ENCODE data around the gene CRMP1. TPM values are rescaled to one million over a fixed set of nuclear protein-coding genes. Genes with fewer than 3 reads are reported as not detected.

The CRMP1 gene
- total RNA-seq, 1 experiment from 2014 or later, result 87.0 TPM

- H3K9me3 ChIP-seq (replicated peaks), result no peaks in the 10 kb centered on the region
- H3K27ac ChIP-seq, result no peak overlapping the region
- no peaks in the 10 kb centered on the region for H3K4me1 ChIP-seq
- no peaks in the 10 kb centered on the region for H3K36me3 ChIP-seq
- DNase-seq, result no peak
- peaks cover 1% of the 10 kb centered on the region; the same call in 1 of the 2 replicates for H3K27me3 ChIP-seq
- H3K4me3 ChIP-seq, result no peak overlapping the region
These were observed 13.3 kb upstream of the CRMP1 start for GRCh38 chr4:5906191-5906590.

- H3K4me1 ChIP-seq, result no peaks in the 10 kb centered on the region
- no peak overlapping the region for H3K27ac ChIP-seq
- H3K9me3 ChIP-seq (replicated peaks), result no peaks in the 10 kb centered on the region
- H3K4me3 ChIP-seq, result no peak overlapping the region
- DNase-seq, result no peak
- peaks cover 4% of the 10 kb centered on the region for H3K27me3 ChIP-seq
- H3K36me3 ChIP-seq, result no peaks in the 10 kb centered on the region
These were observed 12.8 kb upstream of the CRMP1 start for GRCh38 chr4:5905714-5906113.

- H3K9me3 ChIP-seq (replicated peaks), result peaks cover 8% of the 10 kb centered on the region; the same call in 1 of the 2 replicates
- DNase-seq, result no peak
- H3K27ac ChIP-seq, result no peak overlapping the region
- H3K36me3 ChIP-seq, result no peaks in the 10 kb centered on the region
- H3K4me1 ChIP-seq, result no peaks in the 10 kb centered on the region
- H3K27me3 ChIP-seq, result peaks cover 20% of the 10 kb centered on the region
- no peak overlapping the region for H3K4me3 ChIP-seq
These were observed 8.0 kb upstream of the CRMP1 start for GRCh38 chr4:5900844-5901243.

- H3K27me3 ChIP-seq, result peaks cover 20% of the 10 kb centered on the region
- no peak overlapping the region for H3K4me3 ChIP-seq
- peaks cover 8% of the 10 kb centered on the region; the same call in 1 of the 2 replicates for H3K9me3 ChIP-seq (replicated peaks)
- H3K27ac ChIP-seq, result no peak overlapping the region
- H3K36me3 ChIP-seq, result no peaks in the 10 kb centered on the region
- DNase-seq, result no peak
- H3K4me1 ChIP-seq, result no peaks in the 10 kb centered on the region
These were observed 7.0 kb upstream of the CRMP1 start for GRCh38 chr4:5899881-5900280.

- Histone ChIP-seq H3K27me3 (peaks cover 20% of the 10 kb centered on the region), H3K27ac (no peak overlapping the region), H3K4me1 (peaks cover 5% of the 10 kb centered on the region), H3K36me3 (no peaks in the 10 kb centered on the region), H3K4me3 (no peak overlapping the region), H3K9me3 (replicated peaks) (peaks cover 8% of the 10 kb centered on the region; the same call in 1 of the 2 replicates)
- DNase-seq, result no peak
These were observed 6.5 kb upstream of the CRMP1 start for GRCh38 chr4:5899396-5899795.

- Histone ChIP-seq H3K4me3 (no peak overlapping the region), H3K27me3 (peaks cover 20% of the 10 kb centered on the region), H3K27ac (no peak overlapping the region), H3K4me1 (peaks cover 14% of the 10 kb centered on the region), H3K36me3 (no peaks in the 10 kb centered on the region), H3K9me3 (replicated peaks) (peaks cover 8% of the 10 kb centered on the region; the same call in 1 of the 2 replicates)
- no peak for DNase-seq
These were observed 4.8 kb upstream of the CRMP1 start for GRCh38 chr4:5897674-5898073.

- Histone ChIP-seq H3K27ac (no peak overlapping the region), H3K4me1 (peaks cover 18% of the 10 kb centered on the region), H3K4me3 (no peak overlapping the region), H3K36me3 (no peaks in the 10 kb centered on the region), H3K27me3 (peaks cover 12% of the 10 kb centered on the region), H3K9me3 (replicated peaks) (peaks cover 8% of the 10 kb centered on the region; the same call in 1 of the 2 replicates)
- no peak for DNase-seq
These were observed 2.4 kb upstream of the CRMP1 start for GRCh38 chr4:5895287-5895686.

- H3K36me3 ChIP-seq, result no peaks in the 10 kb centered on the region
- H3K4me3 ChIP-seq, result no peak overlapping the region
- H3K9me3 ChIP-seq (replicated peaks), result peaks cover 8% of the 10 kb centered on the region; the same call in 1 of the 2 replicates
- peak; percentile 41 to 44 for DNase-seq
- H3K4me1 ChIP-seq, result peaks cover 23% of the 10 kb centered on the region
- peaks cover 5% of the 10 kb centered on the region; the same call in 1 of the 2 replicates for H3K27me3 ChIP-seq
- H3K27ac ChIP-seq, result no peak overlapping the region
These were observed 1.4 kb upstream of the CRMP1 start for GRCh38 chr4:5894266-5894665.

GRCh38 chr4:5893591-5893990 lies 705 bp upstream of the CRMP1 start:
- Histone ChIP-seq H3K36me3 (no peaks in the 10 kb centered on the region), H3K9me3 (replicated peaks) (peaks cover 8% of the 10 kb centered on the region; the same call in 1 of the 2 replicates), H3K4me3 (no peak overlapping the region), H3K27ac (no peak overlapping the region), H3K27me3 (peaks cover 2% of the 10 kb centered on the region; the same call in 1 of the 2 replicates), H3K4me1 (peaks cover 27% of the 10 kb centered on the region)
- DNase-seq, result no peak

- no peaks in the 10 kb centered on the region for H3K27me3 ChIP-seq
- H3K36me3 ChIP-seq, result no peaks in the 10 kb centered on the region
- H3K27ac ChIP-seq, result no peak overlapping the region
- peaks cover 7% of the 10 kb centered on the region; the same call in 1 of the 2 replicates for H3K9me3 ChIP-seq (replicated peaks)
- peaks cover 27% of the 10 kb centered on the region for H3K4me1 ChIP-seq
- no peak overlapping the region for H3K4me3 ChIP-seq
- no peak for DNase-seq
These were observed 423 bp downstream of the CRMP1 start for GRCh38 chr4:5892323-5893003.

GRCh38 chr4:5891563-5892322 lies 1.1 kb downstream of the CRMP1 start:
- Histone ChIP-seq H3K27me3 (no peaks in the 10 kb centered on the region), H3K4me3 (no peak overlapping the region), H3K27ac (no peak overlapping the region), H3K4me1 (peaks cover 31% of the 10 kb centered on the region), H3K36me3 (no peaks in the 10 kb centered on the region), H3K9me3 (replicated peaks) (no peaks in the 10 kb centered on the region)
- no peak for DNase-seq

- no peaks in the 10 kb centered on the region for H3K9me3 ChIP-seq (replicated peaks)
- no peak overlapping the region for H3K27ac ChIP-seq
- H3K36me3 ChIP-seq, result 0 out of 2 replicates have a peak, but pooled peaks cover 4% of the 10 kb centered on the region
- H3K4me1 ChIP-seq, result peaks cover 42% of the 10 kb centered on the region
- peak overlapping the region; percentile 52 for H3K4me3 ChIP-seq
- DNase-seq, result peak; percentile 85 to 86
- H3K27me3 ChIP-seq, result no peaks in the 10 kb centered on the region
These were observed 2.7 kb downstream of the CRMP1 start for GRCh38 chr4:5890063-5890727.

- peak overlapping the region; percentile 93 for H3K4me3 ChIP-seq
- H3K36me3 ChIP-seq, result 0 out of 2 replicates have a peak, but pooled peaks cover 4% of the 10 kb centered on the region
- no peak for DNase-seq
- H3K27ac ChIP-seq, result no peak overlapping the region
- no peaks in the 10 kb centered on the region for H3K27me3 ChIP-seq
- peaks cover 45% of the 10 kb centered on the region for H3K4me1 ChIP-seq
- H3K9me3 ChIP-seq (replicated peaks), result no peaks in the 10 kb centered on the region
These were observed 3.7 kb downstream of the CRMP1 start for GRCh38 chr4:5889002-5889696.

- Histone ChIP-seq H3K4me1 (peaks cover 46% of the 10 kb centered on the region), H3K9me3 (replicated peaks) (no peaks in the 10 kb centered on the region), H3K27me3 (no peaks in the 10 kb centered on the region), H3K36me3 (0 out of 2 replicates have a peak, but pooled peaks cover 4% of the 10 kb centered on the region), H3K27ac (peak overlapping the region; percentile 73), H3K4me3 (peak overlapping the region; percentile 93)
- DNase-seq, result peak; percentile 67 to 68
These were observed 4.5 kb downstream of the CRMP1 start for GRCh38 chr4:5888222-5889001.
